C1 segment of cervical spinal cord (tissue), 14 donors: ENCODE data around the gene MTF1.
"Not testable (repeated sequence)": the region's sequence is repeated elsewhere in the genome, so short reads cannot be mapped to it uniquely, and the experiment has no call there.

Experiments
- DNase-seq, 14 donors: peaks; one replicate each; lab custom pipeline; 2025; lab: John Stamatoyannopoulos, UW

Gene MTF1

DNA sequence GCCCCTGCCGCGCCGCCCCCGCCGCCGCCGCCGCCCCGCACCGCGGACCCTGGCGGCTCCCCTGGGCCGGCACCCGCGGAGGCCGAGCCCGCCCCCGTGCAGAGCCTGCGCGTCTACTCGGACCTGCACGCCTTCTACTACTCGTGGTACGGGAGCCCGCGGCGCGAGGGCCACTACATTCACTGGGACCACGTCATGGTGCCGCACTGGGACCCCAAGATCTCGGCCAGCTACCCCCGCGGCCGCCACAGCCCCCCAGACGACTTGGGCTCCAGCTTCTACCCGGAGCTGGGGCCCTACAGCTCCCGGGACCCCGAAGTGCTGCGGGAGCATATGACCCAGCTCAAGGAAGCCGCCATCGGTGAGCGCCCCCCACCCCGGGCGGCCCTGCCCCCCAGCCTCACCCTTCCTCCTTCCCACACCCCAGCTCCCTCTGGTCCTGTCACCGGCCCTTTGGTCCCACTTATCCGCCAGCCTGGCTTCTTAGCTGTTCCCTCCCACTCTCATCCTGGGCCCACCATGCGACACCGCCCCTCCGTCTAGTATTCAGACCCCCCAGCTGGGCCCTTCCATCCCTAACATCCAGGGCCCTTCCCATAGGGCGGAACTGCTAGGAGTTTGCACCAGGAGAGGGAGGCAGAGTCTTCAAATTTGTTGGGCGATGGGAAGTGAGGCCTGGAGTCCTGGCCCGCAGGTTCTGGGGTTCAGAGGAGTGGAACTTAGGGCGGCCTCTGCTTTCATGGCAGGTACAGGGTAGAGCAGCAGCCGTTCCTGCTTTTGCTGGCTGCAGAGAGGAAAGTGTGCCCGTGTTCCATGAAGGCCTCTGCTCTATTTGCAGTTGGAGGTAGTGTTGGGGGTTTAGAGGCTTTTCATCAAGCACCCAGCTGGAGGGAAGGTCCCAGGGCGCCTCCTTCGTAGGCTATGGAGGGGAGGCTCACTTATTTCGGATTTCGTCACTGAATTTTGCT lies 64.7 kb downstream of the MTF1 start:
- DNase-seq = peak in 1 of 14 donors; percentile 5

DNA sequence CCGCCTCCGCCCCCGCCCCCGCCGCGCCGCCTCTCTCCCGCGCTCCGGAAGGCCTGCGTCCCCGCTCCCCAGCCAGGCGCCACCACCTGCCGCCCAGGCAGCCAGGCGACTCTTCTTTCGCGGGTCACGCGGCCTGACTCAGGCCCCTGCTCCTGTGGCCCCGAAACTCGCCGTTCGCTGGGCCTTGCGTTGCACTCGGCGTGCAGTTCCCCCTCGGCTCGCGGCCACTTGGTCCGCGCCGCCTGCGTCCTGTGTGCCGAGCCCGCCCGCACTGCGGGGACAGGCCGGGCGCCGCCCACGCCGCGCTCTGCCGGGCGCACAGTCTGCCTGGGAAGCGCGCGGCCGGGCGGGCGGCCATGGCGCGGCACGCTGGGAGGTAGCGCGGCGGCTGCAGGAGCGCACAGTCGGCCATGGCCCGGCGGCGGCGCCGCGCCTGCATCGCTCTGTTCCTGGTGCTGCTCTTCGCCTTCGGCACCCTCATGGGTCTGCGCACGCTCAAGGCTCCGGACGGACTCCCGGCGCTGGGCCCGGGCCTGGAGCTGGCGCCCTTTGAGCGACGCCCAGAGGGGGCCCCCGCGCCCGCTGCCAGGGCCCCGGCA lies 65.5 kb downstream of the MTF1 start, which contains the start of gene MANEAL:
Gene MANEAL (plus strand): TSS at position 75 of the 599 bp plus-strand sequence. CDS start 336 bp downstream, at position 411.
- DNase-seq = peak in 4 of 14 donors; percentile 13 to 69 (median 40)

DNA sequence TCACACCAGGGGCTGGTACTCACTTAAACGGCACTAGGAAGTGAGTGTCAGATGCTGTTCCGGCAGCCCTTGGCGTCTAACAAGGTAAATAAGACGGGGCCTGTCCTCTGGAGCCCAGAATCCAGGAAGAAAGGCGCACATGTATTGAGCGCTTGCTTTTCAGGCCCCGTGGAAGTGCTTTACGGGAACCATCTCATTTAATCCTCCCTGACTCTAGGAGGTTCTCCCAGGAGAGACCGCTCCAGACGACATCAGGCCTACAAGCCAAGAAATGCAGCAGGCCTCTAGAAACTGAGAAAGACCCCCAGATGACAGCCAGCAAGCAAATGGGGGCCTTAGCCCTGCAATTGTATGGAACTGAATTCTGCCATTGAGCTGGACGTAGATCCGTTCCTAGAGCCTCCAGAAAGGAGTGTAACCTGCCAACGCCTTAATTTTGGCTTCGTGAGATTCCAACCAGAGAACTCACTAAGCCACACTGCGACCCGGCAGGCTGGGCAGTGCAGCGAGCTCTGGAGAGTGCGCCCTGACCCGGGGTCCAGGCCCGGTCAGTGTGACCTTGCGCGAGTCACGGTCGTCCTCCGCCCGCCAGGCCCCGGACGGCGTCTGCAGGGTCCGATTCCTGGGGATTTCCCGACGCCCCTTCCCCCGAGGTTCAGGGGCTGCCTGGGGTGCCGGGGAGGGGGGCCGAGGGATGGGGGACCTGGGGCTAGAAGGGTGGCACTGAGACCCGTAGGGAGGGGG lies 66.3 kb downstream of the MTF1 start:
- DNase-seq = no peak

DNA sequence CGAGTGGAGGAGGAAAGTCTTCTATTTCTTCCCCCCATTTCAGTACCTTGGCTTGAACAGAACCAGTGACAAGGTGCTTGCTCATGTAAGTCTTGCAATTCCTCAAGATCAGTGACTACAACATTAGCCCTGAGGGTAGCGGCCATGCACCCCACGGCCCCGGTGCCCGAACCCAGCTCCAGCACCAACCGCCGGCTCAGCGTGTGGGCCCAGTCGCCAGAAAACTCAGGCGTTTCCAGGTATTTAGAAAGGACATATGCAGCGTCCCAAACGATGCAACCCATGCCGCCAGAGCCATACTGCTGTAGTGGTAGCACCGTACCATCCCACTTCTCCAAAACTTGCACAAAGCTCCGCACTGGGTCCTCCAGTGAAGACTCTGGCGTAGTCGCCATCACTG lies 76.9 kb downstream of the MTF1 start:
- DNase-seq = no peak

DNA sequence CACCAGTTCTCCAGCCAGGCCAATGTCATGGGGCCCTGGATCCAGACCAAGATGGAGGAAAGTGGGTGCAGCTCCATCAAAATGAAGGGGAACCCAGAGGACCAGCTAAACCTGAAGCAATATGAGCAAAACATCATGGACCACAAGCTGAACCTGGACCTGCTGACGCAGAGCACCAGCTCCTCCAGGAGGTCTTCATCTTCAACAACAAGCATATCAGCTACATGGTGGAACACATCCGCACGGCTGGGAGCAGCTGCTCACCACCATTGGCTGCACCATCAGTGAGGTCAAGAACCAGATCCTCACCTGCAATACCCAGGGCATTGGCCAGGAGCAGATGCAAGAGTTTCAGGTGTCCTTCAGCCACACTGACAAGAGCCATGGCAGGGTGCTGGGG lies 80.7 kb downstream of the MTF1 start:
- no peak for DNase-seq

DNA sequence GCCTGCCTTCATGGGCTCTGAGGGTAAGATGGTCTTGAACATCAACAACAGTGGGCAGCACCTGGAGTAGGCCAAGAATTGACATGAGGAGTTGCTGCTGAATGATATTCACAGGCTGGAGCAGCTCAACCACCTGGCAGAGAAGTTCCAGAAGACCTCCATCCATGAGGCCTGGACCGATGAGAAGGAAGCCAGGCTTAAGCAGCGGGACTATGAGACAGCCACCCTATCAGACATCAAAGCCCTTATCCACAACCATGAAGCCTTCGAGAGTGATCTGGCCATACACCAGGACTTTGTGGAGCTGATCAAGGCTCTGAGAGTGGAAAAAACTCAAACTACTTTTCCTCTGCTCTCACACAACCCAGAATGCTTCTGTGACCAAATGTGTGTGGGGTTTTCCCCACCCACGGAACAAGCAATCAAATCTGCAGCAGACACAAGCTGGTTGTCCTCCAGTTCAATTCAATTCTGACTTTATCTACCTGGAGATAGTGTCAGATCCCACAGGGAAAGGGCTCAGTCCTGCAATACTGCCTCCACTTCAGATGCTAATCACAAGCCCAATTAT lies 82.4 kb downstream of the MTF1 start:
- no peak for DNase-seq

DNA sequence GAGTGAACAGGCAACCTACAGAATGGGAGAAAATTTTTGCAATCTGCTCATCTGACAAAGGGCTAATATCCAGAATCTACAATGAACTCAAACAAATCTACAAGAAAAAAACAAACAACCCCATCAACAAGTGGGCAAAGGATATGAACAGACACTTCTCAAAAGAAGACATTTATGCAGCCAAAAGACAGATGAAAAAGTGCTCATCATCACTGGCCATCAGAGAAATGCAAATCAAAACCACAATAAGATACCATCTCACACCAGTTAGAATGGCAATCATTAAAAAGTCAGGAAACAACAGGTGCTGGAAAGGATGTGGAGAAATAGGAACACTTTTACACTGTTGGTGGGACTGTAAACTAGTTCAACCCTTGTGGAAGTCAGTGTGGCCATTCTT lies 88.0 kb downstream of the MTF1 start:
- DNase-seq = not testable (repeated sequence)

DNA sequence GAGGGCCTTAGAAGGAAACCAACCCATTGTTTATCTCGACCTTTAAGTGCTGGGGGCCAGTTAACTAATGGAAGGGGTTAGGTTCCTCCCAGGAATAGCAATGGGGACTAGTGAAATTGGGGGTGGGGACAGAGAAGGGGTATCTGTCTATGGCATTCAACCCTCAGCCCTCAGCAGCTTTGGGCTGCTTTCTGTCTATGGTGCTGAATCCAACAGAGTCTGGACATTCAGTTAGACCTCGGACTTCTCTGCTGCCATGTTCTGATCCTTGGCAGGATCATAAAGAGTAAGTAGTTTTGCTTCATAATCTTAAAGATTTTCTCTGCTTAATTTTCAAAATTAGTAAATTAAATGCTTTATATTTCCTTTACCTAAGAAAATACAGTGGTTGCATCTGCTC lies 91.9 kb downstream of the MTF1 start:
- no peak for DNase-seq

DNA sequence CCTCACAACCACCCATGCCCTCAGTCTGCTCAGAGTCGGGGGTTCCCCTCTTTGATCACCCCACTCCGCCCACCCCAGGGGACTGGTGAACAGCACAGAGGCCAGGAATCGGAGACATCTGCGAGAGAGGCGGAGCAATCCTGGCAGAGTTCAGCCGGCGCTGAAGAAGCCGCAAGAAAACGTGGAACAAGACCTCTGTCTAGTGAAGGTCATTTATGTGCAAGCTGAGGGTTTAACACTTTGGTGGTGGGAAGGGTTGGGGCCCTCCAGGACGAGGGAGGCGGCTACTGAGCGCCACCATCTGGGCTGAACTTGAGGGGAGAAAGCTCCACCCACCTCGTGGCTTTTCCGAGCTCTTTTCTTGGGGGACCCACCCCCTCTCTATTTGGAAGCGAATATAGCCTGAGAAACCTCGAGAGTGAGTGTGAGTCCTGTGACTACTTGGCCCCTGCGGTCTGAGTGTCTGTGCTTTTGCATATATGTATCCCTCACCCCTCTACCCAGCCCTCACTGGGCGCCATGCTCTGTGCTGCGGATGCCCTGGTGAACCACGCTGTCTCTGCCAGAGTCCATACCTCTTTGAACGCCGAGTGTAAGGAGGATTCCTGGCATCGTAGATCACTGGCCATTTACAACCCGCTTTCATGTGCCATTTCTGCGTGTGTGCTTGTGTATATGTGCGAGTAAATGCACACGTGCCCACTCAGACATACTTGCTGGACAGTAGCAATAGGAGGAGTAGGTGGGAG lies 93.3 kb downstream of the MTF1 start:
- DNase-seq = no peak

DNA sequence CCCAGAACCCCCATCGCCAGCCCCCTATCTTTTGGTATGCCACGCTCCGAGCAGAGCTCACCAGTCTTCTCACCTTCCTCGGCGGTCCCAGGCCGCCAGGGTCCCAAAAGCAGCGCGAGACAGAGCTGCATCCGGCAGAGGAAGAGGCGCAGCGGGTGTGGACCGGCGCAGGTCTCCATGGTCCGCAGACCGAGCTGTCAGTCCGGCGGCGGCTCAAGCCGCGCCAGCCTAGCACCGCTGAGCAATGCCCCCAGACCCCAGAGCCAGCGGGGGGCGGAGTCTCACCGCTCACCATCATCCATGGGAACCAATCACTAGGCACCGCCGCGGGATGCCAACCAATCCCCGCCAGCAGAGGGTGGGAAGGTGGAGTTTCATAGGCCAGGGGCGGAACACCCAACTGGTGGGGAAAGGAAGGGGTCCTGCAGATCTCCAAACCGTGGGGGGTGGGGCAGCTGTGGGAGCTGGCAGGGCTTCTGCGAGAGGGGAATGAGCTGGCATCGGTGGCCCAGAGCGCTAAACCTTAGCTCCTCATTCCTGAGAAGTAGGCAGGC lies 94.4 kb downstream of the MTF1 start, which contains the start of gene EPHA10:
Gene EPHA10 (minus strand): TSS at position 233 of the 554 bp plus-strand sequence. CDS start 54 bp downstream, at position 179.
- no peak for DNase-seq

DNA sequence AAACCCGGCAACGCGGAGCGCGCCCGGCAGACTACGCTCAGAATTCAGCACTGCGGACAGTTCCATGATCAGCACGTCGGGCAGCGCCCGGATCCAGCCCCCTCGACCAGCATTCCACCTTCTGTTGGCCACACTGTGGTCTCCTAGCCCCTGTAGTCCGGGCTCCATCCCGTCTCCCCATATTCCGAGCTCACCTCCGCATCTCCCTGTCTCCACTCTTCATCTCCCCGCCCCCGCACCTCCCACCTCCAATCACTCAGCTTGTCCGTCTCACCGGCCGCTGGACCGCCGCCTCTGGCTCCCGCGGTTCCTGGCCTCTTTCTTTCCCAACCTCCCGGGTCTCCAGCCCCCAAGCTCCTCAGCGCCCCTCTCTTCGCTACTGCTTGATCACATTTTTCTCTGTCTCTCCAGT lies 95.0 kb downstream of the MTF1 start:
- DNase-seq = peak in 1 of 14 donors; percentile 4

DNA sequence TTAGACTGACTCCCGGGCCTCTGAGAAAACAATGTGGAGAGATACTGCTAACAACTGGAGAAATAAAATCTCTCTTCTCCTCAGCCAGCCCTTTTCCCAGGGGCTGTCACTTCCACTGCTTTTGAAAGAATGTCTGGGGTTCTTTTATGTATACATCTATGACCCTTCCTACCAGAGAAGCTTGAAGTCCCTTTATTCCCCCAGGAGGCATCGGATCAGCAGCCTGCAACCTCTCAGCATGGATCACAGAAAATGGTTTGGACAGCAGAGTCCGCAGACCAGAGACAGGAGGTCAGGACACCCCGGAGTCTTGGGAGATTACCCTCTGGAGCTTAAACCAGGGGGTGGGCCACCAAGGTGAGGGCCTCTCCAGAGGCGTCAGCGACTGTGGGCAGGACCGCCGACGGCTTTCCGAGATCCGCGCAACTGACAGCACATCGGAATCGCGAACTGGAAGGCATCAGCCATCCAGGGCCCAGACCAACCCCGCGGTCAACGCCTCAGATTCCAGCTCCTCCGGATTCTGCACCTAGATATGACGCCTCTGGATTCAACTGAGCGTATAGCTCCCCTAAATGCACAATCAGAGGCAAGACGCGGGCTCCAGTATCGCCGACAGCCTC lies 95.5 kb downstream of the MTF1 start:
- no peak for DNase-seq

DNA sequence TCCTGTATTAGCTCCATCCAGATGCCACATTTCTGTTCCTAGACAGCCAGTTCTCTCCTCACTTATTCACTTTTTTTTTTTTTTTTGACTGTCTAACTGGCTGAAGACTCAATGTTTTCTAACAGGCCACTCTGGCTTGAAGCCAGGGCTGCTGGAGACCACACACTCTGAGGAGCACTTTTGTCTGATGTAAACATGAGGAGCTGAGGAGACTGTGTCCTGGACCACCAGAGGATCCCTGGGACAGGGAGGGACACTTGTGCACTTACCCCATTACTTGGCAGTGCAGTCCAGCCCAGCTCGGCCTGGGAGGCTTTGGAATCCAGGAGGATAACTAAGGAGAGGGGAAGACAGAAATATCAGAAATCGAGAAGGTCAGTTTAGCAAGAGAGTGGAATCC lies 96.9 kb downstream of the MTF1 start:
- no peak for DNase-seq

DNA sequence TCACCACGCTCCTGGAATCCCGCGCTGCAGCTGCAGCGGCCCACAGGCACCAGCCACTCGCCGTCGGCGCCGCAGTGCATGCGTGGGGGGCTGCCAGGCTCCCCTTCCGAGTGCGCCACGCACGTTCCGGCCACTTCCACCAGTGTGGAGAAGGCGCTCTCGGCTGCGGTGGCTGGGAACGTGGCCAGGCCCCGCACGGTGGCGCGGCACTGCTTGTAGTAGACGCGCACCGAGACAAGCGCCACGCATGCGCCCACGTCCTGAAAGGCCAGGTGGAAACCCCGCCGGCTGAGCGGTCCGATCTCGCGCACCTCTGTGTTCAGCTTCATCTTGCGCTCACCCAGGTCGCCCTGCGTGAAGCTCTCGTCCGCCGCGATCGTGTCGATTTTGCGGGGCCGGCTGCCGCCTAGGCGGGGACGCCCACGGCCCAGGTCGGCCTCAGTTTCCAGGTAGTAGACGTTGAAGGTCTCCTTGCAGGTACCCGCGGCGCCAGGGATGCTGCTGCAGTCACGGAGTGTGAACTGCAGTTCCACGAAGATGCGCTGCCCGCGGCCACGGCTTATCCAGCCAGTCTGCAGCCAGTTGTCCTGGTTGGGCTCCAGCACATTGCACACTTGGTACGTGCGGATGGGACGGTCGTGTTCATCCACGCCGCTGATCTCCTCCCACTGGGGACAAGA lies 97.8 kb downstream of the MTF1 start:
- no peak for DNase-seq
